Medulla oblongata (tissue), 1 donor: ENCODE results near the gene FHIT.
"Not testable (repeated sequence)": the region's sequence is repeated elsewhere in the genome, so short reads cannot be mapped to it uniquely, and the experiment has no call there.

Experiments
- DNase-seq: peaks from one replicate; pipeline ENCODE4 v3.0.0-alpha.2; 2015; ENCODE audit errors: extremely low spot score

FHIT gene

DNA sequence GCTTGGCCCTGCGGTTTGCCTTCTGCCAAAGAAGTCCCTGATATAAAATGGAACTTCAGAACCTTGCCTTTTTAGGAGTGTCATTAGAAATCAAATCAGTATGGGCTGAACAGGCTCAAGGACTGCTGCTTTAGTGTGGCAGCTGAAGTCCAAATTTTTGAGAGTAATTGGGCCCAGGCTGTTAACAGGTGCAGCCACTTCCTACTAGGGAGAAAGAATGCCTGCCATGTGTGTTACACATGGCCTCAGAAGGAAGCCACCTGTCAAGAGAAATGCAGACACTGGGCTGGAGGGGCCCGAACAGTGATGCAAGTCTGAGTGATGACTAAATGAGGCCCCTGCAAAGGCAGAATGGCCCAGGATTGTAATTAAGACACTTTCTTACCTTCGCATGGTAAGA is 1414.7 kb downstream of the FHIT start:
- DNase-seq, result no peak

DNA sequence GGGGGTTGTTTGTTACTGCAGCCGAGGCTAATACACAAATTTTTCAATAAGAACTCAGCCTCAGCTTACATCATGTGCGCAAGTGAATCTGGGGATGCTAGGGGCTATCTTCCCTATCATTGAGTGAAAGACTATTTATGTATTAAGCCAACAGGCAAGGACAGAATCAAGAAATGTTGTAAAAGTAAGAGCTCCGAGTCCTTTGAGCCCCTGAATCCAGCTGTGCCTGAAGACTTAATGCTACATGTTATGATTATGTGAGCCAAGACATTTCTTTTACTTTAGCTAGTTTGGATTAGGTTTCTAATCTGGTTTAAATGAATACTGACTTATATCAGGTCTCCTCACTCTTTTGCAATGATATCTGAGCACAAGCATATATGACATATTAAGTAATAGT is 1418.5 kb downstream of the FHIT start:
- no peak for DNase-seq

DNA sequence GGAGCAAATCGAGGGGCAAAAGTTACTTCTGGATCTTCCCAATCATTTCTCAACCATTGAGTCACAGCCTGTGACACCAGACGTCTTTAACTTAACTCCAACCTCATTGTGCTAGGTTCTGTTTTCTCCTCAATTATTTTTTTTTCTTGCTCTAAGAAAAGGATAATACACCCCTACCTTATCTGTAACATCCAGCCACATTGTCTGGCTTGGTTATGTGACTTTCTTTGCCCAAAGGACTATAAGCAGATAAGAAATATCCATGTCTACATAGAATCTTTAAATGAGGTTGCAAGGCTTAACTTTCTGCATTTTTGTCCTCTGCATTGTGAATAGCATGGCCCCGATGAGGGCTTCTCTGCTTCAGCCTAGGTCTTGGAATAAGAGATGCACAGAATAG is 1419.0 kb downstream of the FHIT start:
- no peak for DNase-seq

DNA sequence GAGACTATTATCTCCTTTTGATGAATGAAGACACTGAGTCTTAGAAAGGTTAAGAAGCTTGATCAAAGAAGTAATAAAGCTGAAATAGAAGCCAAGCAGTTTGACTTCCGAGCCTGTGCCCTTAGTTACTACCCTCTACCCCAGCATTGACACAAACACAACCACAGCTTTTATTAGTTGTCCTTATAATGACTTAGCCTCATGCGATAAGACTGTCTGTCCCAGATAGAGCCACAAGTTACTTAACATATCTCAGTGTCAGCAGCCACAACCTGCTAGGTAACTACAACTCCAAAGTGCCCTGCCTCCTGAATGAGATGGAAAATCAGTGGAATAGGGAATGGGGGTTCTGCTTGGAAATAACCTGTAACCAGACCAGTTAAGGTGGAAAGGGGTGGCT is 1419.9 kb downstream of the FHIT start:
- no peak for DNase-seq

DNA sequence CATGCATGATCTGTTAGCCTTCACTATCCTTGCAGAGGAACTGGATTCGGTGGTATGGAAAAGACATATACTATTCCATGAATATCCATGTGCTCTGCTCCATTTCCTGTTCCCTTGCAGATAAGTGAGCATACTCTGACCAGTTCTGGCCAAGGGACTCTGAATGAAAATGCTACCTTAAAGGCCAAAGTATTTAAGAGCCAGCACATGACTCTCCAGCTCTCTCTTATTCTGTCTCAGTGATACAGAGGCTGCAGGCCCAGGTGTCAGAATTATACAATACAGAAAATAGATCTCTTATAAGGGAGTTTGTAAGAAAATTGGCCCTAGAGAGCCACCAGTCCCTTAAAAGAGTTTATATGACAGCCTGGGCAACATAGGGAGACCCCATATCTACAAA is 1421.7 kb downstream of the FHIT start:
- no peak for DNase-seq

DNA sequence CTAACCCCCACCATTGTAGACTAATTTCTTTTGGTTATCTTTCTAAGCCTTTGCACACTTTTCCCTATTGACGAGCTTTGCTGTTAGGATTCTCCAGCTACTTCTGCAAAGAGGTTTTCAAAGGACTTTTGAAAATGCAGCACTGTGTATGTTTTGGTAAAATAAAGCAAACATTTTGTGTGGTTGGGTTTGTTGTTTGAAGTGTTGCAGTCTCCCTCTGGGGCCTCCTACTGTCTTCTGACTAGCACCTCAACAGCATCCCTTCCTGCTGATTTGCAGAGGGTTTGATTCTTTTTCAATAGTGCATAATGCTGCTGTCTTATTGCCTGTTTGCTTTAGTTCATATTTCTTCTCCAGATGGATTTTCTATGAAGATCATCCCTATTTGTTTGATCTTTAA is 1426.4 kb downstream of the FHIT start:
- no peak for DNase-seq

DNA sequence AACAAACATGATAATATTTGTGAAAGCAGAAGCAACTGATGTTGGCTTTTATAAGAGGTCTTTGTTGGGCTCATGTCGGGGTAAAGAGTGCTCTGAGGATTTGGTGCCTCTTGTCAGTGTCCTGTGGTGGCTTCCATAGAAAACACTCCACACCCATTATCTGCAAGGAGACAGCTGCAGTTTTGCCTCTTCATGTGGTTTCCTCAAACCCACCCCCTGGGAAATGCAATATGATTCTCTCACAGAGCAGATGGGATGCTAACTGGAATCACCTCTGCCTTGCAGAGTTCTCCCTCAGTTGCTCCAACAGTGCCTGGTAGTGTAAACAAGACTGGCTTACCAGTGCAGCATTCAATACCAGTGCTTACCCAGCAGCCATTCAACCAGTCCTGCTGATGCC is 1430.0 kb downstream of the FHIT start:
- DNase-seq, result no peak

DNA sequence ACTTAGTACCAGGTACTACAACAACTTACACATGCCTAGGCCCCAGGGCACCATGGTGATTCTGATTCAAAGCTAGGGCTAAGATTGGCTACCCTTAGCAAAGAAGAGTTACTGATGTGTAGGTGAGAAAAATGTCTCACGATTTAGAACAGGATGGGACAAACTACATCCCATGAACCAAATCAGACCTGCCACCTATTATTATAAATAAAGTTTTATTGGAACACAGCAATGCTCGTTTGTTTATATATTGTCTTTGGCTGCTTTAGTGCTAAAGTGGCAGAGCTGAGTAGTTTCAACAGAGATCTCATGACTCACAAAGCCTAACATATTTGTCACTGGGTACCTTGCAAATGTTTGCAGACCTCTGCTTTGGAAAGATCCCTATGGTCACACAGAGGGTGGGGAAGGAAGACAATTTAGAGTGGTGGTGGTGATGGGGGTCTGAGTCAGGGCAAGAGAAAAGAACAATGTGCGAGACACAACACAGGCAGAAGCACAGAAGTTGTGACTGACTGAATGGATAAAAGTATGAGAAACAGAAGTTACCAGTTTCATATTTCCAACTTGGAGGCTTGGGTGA is 1430.8 kb downstream of the FHIT start:
- DNase-seq, result no peak

DNA sequence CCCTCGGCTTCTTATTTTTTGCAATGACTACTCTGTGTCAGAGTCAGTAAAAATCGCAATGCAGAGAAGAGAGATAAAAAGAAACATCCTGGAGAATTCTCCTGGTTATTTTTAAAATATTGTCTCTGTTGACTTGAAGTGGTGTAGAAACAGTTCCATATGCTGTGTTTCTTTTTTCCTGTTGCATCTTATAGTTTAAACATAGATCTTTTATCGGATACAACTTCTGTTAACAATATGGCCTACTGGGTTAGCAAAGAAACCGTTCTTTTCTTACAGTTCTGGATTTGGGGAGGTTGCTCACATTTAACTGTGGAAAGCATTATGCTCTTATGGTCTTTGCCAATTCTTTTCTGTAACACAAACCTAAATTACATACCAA is 1432.3 kb downstream of the FHIT start:
- DNase-seq, result no peak

DNA sequence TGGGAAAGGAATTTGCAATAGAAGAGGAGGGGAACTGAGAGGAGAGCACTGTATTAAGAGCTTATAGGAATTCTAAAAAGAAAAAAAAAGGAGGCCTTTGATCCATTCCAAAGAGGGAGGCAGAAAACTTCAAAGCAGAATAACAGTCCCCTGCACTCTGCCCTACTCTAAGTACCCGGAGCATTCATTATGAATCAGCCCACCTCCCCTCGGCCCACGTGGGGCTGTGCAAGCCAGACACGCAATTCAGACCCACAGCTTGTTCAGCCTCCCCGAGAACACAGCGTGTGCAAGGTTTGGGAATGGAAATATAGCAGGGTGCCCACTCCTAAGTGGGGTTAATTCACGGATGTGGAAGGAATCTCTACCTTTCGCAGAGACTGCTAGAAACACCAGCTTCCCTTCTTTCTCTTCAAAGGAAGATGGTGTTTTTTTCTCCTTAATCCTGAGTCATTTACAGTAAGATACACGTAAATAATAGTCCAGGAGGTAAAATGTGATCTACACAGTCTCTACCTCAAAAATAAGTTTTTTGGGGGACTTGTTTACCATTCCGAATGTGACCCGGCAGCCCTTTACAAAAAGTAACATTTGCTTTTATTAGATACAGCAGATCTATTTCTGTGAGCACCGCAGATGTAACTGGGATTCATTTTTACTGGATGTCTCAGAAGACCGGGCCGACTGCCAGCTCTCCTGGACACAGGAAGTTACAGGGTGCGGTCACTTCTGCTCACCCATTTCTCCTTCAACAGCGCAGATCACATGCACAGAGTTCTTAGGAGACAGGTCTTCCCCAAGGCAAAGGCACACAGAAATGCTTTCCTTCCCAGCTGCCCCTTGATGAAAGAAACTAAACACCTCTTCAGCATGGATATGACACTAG is 1433.0 kb downstream of the FHIT start:
- DNase-seq, result peak; percentile 56

DNA sequence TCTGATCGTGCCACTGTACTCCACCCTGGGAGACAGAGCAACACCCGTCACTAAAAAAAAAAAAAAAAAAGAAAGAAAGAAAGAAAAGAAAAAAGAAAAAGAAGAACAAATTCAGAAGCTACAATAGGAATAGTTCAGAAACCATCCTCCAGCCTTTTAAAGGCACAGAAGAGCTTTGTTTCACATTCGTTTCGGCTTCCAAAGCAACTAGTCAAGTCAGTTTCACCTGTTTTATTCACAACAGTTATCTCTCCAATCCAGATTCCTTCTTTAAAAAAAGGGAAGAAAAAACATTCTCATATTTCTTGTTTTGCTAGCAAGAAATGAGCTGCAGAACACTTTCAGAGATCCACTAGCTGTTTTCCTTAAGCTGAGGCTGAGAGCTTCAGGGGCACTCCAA is 1433.7 kb downstream of the FHIT start:
- DNase-seq, result no peak

DNA sequence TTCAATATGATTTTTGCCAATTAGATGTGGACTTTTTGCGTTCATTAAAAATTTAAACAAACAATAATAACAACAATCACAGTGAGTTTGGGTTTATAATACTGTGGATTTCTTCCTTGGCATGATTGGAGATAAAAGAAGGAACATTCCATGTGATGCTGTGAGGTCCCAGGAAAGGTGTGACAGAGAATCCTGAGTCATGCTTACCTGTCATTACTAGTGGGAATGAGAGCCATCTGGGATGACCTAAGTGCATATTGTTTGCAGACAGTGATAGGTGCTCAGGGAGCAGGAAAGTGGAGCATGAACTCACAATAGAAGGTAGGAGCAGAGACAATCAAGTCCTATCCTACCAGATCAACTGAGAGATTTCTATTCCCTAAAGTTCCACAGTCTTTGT is 1434.9 kb downstream of the FHIT start:
- DNase-seq, result no peak

DNA sequence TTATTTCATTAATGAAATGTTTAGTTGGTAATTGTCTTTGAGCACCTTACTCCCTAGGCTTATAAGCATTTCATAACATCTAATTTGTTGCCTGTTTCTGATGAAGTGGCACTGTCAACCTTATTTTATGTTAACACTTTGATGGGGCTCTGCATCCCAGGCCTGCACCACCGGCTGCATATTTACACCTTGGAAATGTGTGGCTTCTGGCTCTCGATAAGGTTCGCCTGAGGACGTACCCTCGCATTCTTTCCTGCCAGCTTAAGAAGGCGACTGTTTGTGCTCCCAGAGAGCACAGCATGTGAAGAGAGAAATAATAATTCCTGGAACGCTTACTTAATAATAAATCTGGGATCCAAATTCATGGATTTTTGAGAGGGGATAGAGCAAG is 1438.1 kb downstream of the FHIT start:
- no peak for DNase-seq

DNA sequence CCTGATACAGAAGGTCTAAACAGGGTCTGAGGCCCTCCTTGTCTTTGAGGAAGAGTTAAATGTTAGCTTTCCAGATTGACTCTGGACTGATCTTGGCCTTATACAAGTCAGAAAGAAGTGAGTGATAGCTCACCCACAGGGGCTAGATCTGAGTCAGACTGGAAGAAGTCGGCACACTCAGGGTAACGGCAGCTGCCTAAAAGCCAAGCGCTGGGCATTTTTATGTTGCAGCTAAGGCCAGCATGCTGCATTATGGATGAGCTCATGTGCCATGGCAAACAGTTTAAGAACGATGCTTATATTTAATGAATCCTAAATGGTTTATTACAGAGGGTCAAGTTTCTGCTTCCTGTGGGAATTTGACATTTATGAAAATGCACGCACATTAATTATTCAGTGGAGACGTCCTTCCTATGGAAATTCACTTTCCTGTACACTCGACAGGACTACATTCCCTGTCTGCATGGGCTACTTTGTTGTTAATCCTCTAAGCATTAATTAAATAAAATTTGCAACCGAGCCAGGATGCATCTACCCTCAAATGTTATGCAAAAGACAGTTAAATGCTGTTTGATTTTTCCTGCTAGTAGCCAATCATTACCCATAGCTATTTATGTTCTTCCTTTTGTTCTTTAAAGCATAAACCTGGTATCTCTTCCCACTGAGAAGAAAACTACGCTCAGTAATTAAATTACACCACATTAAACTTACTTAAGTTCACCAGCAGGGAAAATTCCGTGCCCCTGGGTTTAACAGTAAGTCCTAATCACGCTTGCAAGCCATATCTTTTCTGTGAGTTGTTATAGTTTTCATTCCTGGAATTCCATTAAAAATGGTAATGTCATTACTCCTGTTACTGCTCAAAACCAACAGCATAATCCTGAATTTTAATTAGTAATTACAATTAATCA is 1438.8 kb downstream of the FHIT start:
- no peak for DNase-seq

DNA sequence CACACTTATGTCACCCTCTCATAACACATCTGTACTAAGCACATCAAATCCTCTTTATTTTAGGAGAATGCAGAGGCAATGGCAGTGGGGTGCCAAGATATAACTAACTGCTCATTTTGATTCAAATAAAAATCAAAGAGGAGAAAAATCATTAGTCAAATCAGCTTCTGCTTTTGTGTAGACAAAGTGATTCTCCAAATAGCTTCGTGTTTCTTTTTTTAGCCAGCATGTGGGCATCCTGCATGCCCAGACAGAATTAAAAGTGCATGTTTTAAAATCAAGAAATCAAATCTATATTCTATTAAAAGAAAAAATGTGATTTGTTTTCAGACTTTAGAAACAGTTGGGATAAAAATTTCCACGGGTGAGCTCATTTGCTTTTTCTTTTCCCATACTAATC is 1440.1 kb downstream of the FHIT start:
- no peak for DNase-seq

DNA sequence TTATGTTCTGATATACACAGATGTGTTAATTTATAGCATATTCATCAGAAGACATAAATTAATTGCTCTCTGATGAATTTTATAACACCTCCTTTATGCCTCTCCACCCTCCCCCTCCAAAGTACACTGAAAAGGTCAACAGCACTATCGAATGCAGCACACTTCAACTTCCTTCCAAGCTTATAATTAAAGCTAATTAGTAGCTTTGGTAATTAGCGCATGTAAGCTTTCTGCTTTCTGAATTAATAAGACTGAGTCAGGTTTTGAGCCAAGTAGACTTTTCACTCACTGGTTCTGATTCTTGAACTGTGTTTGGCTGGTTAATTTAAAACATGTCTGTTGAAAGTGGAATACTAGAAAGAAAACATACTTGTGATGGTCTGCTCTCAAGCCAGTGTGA is 1440.6 kb downstream of the FHIT start:
- no peak for DNase-seq

DNA sequence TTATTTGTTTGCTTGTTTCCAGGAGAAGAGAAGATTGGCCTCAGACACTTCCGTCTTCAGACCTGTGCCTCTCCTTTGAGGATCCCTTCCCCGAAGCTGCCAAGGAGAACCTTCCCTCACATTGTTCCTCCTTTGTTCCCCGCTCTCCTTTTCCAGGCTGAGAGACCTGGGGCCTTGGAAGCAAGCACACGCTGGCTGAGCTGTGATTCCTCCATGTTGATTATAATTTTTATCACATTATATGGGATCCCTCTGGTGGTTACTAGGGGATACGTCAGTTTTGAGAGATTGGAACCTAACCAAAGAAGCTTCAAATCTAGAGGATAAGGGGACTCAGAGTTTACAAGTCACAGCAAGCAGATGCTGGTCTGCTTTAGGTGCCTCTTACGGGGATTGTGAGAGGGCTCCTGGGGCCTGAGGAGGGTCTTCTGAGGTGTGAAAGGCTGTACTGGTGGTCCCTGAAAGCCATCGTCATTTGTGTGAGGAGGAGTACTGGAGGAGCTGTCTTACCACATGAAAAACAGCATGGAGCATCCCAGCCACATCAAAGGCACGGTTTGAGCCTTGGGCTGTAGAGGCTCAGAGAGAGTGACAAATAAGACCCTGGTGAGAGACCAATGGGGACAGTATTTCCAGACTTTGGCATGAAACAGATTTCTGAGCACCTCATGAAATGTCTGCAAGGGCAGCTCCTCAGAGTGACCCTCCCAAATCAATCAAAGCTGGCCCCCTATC is 1441.4 kb downstream of the FHIT start:
- peak; percentile 40 for DNase-seq

DNA sequence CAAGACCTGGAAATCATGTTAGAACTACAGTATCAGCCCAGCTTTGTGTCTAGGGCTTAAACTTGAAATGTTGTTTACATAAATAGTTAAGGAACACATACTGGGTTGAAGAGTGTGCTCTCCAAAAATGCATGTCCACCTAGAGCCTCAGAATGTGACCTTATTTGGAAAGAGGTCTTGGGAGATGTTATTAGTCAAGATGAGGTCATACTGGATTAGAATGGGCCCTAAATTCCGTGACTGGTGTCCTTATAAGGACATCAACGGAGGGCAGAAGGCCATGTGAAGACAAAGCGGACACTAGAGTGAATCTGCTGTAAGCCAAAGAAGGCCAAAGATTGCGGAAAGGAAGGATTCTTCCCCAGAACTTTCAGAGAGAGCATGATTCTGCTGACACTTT is 1442.2 kb downstream of the FHIT start:
- no peak for DNase-seq

DNA sequence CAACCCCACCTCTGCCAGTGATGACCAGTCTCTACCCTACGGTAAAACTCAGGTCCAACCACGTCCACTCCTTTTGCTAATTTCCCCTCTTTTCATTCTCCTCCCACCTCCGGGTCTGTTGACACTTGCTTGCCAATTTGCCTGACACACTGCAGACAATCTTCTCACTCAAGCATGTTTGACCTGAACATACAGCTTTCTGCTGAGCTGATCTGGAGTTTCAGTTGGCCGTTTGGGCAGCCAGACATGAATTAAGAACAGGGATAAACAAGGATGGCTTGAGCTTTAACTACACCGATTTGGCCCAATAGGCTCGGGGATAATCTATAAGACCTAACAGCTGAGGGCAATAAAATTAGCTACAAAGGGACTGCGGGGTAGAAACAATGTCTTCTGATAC is 1442.8 kb downstream of the FHIT start:
- no peak for DNase-seq

DNA sequence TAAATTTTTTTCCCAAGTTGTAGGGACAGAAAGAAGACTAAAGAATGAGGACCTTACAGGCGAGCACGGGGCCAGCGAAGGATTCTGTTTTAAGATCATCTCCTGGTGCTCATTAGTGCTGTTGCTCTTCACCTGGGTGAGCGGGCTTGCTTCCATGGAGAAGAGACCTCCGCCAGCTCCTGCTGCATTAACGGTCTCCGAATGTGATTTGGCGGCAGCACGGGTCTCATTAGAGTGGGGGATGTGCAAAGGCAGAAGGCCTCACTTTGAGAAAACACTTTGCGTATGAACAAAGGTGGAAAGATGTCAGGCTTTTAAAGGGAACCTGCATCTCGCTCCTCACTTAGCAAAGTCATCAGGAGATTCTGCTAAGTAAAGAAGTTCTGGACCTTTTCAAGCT is 1448.0 kb downstream of the FHIT start:
- DNase-seq, result no peak

DNA sequence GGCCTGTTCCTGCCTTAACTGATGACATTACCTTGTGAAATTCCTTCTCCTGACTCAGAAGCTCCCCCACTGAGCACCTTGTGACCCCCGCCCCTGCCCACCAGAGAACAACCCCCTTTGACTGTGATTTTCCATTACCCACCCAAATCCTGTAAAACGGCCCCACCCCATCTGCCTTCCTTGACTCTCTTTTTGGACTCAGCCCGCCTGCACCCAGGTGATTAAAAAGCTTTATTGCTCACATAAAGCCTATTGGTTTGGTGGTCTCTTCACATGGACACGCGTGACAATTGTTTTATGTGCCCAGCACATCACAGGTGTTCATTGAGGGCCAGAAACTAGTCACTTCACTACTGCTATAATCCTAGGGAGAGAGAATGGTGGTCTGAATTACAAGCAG is 1448.8 kb downstream of the FHIT start:
- not testable (repeated sequence) for DNase-seq

DNA sequence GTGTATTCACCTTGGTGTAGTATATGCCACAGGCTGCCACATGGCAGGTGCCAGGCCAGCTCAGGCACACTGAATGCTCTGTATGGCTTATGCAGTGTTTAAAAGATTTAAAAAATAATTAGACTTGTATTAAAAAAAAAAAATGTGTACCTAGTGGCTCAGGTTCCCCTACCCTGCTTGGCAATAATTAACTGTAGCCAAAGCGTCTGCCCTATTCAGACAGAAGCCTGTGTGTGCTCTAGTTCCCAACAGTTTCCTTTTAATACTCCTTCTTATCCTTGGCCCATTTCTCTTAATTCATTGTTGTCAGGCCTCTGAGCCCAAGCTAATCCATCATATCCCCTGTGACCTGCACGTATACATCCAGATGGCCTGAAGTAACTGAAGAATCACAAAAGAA is 1449.2 kb downstream of the FHIT start:
- DNase-seq, result no peak
